ENCODE measurements around the gene STMN3.
A peak's percentile ranks its signal among the peaks of the same experiment; 100 is the strongest.
"Not testable (repeated sequence)": the region's sequence is repeated elsewhere in the genome, so short reads cannot be mapped to it uniquely, and the experiment has no call there.

STMN3 gene

DNA sequence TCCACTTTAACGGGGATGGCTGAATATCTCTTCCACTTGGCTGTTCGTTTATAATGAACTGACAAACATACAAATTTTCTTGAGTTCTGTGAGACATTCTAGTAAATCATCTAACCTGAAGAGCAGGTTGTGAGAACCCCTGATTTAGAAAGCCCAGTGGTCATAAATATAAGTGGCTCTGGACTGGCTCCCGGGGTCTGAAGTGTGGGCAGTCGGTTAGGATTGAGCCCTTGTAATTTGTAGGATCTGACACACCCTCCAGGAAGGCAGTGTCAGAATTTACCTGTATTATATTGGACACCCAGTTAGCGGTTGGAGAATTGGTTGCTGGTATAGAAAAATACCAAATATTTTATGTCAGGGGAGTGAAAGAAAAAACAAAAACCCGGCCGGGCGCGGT, 19.5 kb downstream of the STMN3 start:
- Histone ChIP-seq H3K36me3 (ENCODE audit: control insufficient read depth, low read depth, low read length) (no peaks in the 10 kb centered on the region), H3K27me3 (ENCODE audit: control insufficient read depth, insufficient read depth, low read length) (no peaks in the 10 kb centered on the region), H3K4me3 (ENCODE audit: low read length) (no peak overlapping the region), H3K9ac (ENCODE audit: low read length) (no peak overlapping the region), H3K9me3 (ENCODE audit: control insufficient read depth, low read depth, low read length) (no peaks in the 10 kb centered on the region), H3K27ac (ENCODE audit: low read length) (no peak overlapping the region), H3K4me1 (ENCODE audit: control insufficient read depth, low read depth, low read length) (no peaks in the 10 kb centered on the region)

DNA sequence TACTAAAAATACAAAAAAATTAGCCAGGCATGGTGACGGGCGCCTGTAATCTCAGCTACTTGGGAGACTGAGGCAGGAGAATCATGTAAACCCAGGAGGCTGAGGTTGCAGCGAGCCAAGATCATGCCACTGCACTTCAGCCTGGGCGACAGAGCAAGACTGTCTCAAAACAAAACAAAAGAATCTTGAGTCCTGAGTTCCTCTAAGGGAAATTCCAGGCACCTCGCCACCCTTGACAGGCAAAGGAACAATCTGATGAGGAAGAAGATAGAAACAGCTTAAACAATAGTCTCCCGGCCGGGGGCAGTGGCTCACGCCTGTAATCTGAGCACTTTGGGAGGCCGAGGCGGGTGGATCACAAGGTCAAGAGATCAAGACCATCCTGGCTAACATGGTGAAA, 21.8 kb downstream of the STMN3 start:
- not testable (repeated sequence) for H3K36me3 ChIP-seq (ENCODE audit: control insufficient read depth, low read depth, low read length); H3K9me3 ChIP-seq (ENCODE audit: control insufficient read depth, low read depth, low read length); H3K4me3 ChIP-seq (ENCODE audit: low read length); H3K27me3 ChIP-seq (ENCODE audit: control insufficient read depth, insufficient read depth, low read length); H3K9ac ChIP-seq (ENCODE audit: low read length); H3K4me1 ChIP-seq (ENCODE audit: control insufficient read depth, low read depth, low read length); H3K27ac ChIP-seq (ENCODE audit: low read length)

DNA sequence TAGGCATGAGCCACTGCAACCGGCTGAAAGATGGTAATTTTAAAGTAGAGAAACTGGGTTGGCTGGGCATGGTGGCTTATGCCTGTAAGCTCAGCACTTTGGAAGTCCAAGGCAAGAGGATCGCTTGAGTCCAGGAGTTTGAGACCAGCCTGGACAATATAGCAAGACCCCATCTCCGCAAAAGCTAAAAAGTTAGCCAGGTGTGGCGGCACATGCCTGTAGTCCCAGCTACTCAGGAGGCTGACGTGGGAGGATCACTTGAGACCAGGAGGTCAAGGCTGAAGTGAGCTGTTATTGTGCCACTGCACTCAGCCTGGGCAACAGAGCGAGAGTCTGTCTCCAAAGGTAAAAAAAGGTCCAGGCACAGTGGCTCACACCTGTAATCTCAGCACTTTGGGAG, 22.3 kb downstream of the STMN3 start:
- not testable (repeated sequence) for H3K4me3 ChIP-seq (ENCODE audit: low read length); H3K27ac ChIP-seq (ENCODE audit: low read length); H3K9ac ChIP-seq (ENCODE audit: low read length); H3K27me3 ChIP-seq (ENCODE audit: control insufficient read depth, insufficient read depth, low read length); H3K4me1 ChIP-seq (ENCODE audit: control insufficient read depth, low read depth, low read length); H3K36me3 ChIP-seq (ENCODE audit: control insufficient read depth, low read depth, low read length); H3K9me3 ChIP-seq (ENCODE audit: control insufficient read depth, low read depth, low read length)

DNA sequence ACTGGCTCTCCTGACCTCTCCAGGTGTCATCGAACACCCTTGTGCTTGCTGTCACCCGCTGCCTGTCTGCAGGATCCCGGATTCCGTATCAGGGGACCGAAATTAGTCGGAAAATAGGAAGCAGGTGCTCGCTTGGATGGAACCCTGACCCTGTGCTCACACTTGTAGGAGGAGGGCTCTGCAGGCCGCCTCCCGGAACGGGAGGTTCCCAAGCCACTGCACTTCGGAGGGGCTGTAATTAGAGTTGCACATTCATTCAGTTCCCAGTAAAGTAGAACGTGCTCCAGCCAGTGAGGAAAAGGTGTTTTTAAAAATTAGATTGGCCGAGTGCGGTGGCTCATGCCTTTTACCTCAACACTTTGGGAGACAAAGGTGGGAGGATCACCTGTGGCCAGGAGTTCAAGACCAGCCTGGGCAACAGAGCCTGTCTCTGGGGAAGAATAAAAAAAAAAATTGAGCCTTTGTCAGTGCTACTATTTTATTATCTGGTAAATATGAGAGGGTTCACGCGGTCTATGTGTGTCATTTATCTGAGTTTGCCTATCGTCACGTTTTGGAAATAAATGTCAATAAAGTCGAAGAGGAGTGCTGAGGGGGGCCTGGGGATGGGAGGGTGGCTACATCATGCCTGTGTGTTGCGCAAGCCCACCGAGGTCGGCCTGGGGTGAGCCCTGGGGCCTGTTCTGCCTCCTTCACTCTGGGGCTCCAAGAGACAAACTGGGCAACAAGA, 24.8 kb downstream of the STMN3 start:
- H3K4me3 ChIP-seq (ENCODE audit: low read length), result no peak overlapping the region
- H3K27ac ChIP-seq (ENCODE audit: low read length), result no peak overlapping the region
- no peaks in the 10 kb centered on the region for H3K36me3 ChIP-seq (ENCODE audit: control insufficient read depth, low read depth, low read length)
- H3K9ac ChIP-seq (ENCODE audit: low read length), result no peak overlapping the region
- no peaks in the 10 kb centered on the region for H3K9me3 ChIP-seq (ENCODE audit: control insufficient read depth, low read depth, low read length)
- no peaks in the 10 kb centered on the region for H3K27me3 ChIP-seq (ENCODE audit: control insufficient read depth, insufficient read depth, low read length)
- no peaks in the 10 kb centered on the region for H3K4me1 ChIP-seq (ENCODE audit: control insufficient read depth, low read depth, low read length)

DNA sequence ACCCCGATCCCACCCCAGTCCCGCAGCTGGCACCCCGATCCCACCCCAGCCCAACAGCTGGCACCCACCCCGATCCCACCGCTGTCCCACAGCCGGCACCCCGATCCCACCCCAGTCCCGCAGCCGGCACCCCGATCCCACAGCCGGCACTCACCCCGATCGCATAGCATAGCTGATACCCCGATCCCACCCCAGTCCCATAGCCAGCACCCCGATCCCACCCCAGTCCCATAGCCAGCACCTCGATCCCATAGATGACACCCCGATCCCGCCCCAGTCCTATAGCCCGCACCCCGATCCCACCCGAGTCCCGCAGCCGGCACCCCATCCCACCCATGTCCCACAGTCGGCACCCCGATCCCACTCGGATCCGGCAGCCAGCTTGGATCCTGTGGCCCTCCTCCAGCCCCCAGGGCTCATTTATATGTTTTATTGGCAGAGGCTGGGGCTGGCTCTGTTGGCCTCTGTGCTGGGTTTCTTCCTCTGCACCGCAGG, 25.4 kb downstream of the STMN3 start:
- Histone ChIP-seq H3K9ac (ENCODE audit: low read length) (no peak overlapping the region), H3K27ac (ENCODE audit: low read length) (no peak overlapping the region)

DNA sequence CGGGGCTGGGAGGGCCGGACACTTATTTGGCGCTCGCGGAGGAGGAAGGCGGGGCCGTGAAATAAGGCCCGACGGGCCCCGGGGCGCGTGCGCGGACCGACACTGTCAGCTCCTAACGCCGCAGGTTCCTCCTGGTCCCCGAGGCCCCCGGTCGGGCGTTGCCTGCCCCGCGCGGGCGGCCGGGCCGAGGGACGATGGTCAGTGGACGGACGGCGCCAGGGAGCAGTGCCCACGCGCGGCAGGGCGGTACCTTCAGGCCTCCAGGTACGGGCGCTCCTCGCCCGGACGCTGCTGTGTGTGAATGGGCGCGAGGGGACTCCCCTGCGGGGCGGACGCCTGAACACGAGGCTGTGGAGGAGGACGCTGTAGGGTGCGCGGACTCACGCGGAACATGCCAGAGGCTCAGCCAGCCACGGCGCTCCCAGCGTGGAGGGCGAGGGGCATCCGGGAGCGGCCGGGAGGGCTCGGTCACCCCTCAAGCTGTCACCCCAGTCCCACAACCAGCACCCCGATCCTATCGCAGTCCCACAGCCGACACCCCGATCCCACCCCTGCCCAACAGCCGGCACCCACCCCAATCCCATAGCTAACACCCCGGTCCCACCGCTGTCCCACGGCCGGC, 26.0 kb downstream of the STMN3 start:
- peak overlapping the region; percentile 63 for H3K9ac ChIP-seq (ENCODE audit: low read length)
- no peaks in the 10 kb centered on the region for H3K9me3 ChIP-seq (ENCODE audit: control insufficient read depth, low read depth, low read length)
- H3K27ac ChIP-seq (ENCODE audit: low read length), result no peak overlapping the region
- no peaks in the 10 kb centered on the region for H3K27me3 ChIP-seq (ENCODE audit: control insufficient read depth, insufficient read depth, low read length)
- no peaks in the 10 kb centered on the region for H3K4me1 ChIP-seq (ENCODE audit: control insufficient read depth, low read depth, low read length)
- peak overlapping the region; percentile 83 for H3K4me3 ChIP-seq (ENCODE audit: low read length)
- H3K36me3 ChIP-seq (ENCODE audit: control insufficient read depth, low read depth, low read length), result no peaks in the 10 kb centered on the region

More for the DNA sequence above, 25.4 kb downstream of the STMN3 start:
- Histone ChIP-seq H3K27me3 (ENCODE audit: control insufficient read depth, insufficient read depth, low read length) (no peaks in the 10 kb centered on the region), H3K4me1 (ENCODE audit: control insufficient read depth, low read depth, low read length) (no peaks in the 10 kb centered on the region), H3K4me3 (ENCODE audit: low read length) (peak overlapping the region; percentile 83), H3K36me3 (ENCODE audit: control insufficient read depth, low read depth, low read length) (no peaks in the 10 kb centered on the region), H3K9me3 (ENCODE audit: control insufficient read depth, low read depth, low read length) (no peaks in the 10 kb centered on the region)

DNA sequence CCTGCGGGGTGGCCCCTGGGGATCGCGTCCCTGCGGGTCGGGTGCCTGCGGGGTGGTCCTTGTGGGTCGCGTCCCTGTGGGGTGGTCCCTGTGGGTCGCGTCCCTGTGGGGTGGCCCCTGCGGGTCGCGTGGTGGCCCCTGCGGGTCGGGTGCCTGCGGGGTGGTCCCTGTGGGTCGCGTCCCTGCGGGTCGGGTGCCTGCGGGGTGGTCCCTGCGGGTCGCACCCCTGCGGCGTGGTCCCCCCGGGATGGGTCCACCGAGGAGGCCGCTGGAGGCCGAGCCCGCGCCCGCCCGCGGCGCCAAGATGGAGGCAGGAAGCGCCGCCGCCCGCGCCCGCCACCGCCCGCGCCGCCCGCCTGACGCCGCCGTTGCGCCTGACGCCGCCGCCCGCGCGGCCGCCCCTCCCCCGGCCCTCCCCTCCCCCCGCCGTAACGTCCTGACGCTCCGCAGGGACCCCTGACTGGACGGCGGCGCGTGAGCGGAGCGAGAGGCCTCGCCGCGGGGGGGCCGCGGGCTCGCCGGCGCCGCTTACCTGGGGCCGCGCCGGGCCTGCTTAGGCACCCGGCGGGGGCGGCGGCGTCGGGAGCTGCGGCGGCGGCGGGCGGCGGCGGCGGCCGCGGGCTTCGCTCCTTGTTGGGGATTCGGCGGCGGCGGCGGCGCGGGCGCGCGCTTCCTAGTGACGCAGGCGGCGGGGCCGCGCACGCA, 26.6 kb downstream of the STMN3 start, which contains the start of gene GMEB2:
GMEB2 (minus strand) TSS at position 678 of the 705 bp plus-strand sequence. CDS start 7,704 bp downstream, outside the sequence.
- H3K4me3 ChIP-seq (ENCODE audit: low read length), result peak within 1 kb of the TSS; percentile 83
- H3K4me1 ChIP-seq (ENCODE audit: control insufficient read depth, low read depth, low read length), result no peaks in the 10 kb centered on the region
- H3K9me3 ChIP-seq (ENCODE audit: control insufficient read depth, low read depth, low read length), result no peaks in the 10 kb centered on the region
- no peaks in the 10 kb centered on the region for H3K27me3 ChIP-seq (ENCODE audit: control insufficient read depth, insufficient read depth, low read length)
- peak within 1 kb of the TSS; percentile 90 for H3K9ac ChIP-seq (ENCODE audit: low read length)
- peak within 1 kb of the TSS; percentile 56 for H3K27ac ChIP-seq (ENCODE audit: low read length)
- H3K36me3 ChIP-seq (ENCODE audit: control insufficient read depth, low read depth, low read length), result no peaks in the 10 kb centered on the region

DNA sequence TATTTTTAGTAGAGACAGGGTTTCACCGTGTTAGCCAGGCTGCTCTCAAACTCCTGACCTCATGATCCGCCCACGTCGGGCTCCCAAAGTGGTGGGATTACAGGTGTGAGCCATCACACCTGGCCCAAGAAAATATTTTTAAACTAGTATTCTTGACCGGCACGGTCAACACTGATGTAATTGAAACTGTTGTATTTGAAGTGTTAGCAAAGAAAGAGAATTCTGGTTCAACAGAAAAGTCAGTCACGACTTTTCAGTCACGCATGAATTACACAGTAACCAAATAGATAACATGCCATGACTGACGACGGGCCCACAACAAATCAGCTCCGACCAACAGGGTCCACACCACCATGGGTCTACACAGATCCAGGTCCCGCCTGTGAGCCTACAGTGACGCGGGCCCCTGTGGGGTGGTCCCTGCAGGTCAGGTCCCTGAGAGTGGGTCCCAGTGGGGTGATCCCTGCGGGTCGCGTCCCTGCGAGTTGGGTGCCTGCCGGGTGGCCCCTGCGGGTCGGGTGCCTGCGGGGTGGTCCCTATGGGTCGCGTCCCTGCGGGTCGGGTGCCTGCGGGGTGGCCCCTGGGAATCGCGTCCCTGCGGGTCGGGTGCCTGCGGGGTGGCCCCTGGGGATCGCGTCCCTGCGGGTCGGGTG, 27.3 kb downstream of the STMN3 start:
- peak overlapping the region; percentile 56 for H3K27ac ChIP-seq (ENCODE audit: low read length)
- peak overlapping the region; percentile 74 for H3K4me3 ChIP-seq (ENCODE audit: low read length)
- H3K9me3 ChIP-seq (ENCODE audit: control insufficient read depth, low read depth, low read length), result no peaks in the 10 kb centered on the region
- H3K9ac ChIP-seq (ENCODE audit: low read length), result peak overlapping the region; percentile 90
- H3K4me1 ChIP-seq (ENCODE audit: control insufficient read depth, low read depth, low read length), result no peaks in the 10 kb centered on the region
- no peaks in the 10 kb centered on the region for H3K36me3 ChIP-seq (ENCODE audit: control insufficient read depth, low read depth, low read length)
- H3K27me3 ChIP-seq (ENCODE audit: control insufficient read depth, insufficient read depth, low read length), result no peaks in the 10 kb centered on the region

DNA sequence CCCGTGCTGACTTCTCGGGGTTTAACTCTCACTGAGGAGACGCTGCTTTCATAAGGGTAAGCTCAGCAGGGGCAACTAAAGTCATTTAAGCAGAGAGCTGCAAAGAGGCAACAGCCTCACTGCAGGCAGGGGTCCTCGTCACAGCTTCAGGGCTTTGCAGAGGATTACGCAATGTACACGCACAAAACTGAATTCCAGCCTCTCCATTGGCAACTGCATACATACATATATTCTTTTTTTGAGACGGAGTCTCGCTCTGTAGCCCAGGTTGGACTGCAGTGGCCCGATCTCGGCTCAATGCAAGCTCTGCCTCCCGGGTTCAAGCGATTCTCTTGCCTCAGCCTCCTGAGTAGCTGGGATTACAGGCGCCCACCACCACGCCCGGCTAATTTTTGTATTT, 28.7 kb downstream of the STMN3 start:
- Histone ChIP-seq H3K4me1 (ENCODE audit: control insufficient read depth, low read depth, low read length) (no peaks in the 10 kb centered on the region), H3K27me3 (ENCODE audit: control insufficient read depth, insufficient read depth, low read length) (no peaks in the 10 kb centered on the region), H3K9me3 (ENCODE audit: control insufficient read depth, low read depth, low read length) (no peaks in the 10 kb centered on the region), H3K4me3 (ENCODE audit: low read length) (no peak overlapping the region), H3K9ac (ENCODE audit: low read length) (no peak overlapping the region), H3K27ac (ENCODE audit: low read length) (no peak overlapping the region), H3K36me3 (ENCODE audit: control insufficient read depth, low read depth, low read length) (no peaks in the 10 kb centered on the region)

DNA sequence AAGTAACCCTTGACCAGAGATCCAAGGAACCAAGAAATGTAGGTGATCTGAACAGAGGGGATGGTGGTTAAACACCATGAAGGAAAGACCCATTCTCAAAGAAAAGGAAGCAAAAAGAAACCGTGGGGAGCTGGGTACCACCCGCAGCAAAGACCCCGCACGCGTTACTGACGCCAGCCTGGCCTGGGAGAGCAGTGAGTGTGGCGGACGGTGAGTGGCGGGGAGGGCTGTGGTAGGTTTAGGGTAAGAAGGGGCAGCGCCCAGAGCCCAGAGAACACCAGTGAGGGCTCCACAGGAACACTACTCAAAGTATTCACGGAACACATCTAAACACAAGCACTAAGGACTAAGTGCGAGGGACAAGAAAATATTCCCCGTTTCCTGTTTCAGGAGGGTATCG, 30.5 kb downstream of the STMN3 start:
- no peak overlapping the region for H3K4me3 ChIP-seq (ENCODE audit: low read length)
- H3K27ac ChIP-seq (ENCODE audit: low read length), result no peak overlapping the region
- no peaks in the 10 kb centered on the region for H3K9me3 ChIP-seq (ENCODE audit: control insufficient read depth, low read depth, low read length)
- no peaks in the 10 kb centered on the region for H3K4me1 ChIP-seq (ENCODE audit: control insufficient read depth, low read depth, low read length)
- no peaks in the 10 kb centered on the region for H3K36me3 ChIP-seq (ENCODE audit: control insufficient read depth, low read depth, low read length)
- no peaks in the 10 kb centered on the region for H3K27me3 ChIP-seq (ENCODE audit: control insufficient read depth, insufficient read depth, low read length)
- no peak overlapping the region for H3K9ac ChIP-seq (ENCODE audit: low read length)

DNA sequence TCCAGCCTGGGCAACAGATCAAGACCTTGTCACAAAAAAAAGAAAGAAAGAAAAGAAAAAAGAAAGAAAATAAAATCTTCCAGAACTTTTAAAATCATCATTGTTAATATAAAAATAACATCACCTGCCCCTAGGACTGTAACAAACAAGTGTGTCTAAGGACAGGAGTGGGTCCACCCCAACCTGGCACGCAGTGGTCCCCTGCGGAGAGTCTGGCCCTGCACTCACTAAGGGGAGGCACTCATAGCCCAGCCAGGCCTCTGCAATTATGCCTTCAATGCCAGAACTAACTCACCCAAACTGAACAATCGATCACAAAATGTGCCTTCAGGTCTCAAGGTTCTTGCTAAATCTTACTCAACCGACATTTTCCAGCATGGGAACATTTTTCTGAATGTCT, 31.1 kb downstream of the STMN3 start:
- Histone ChIP-seq H3K27me3 (ENCODE audit: control insufficient read depth, insufficient read depth, low read length) (no peaks in the 10 kb centered on the region), H3K27ac (ENCODE audit: low read length) (no peak overlapping the region), H3K4me3 (ENCODE audit: low read length) (no peak overlapping the region), H3K9me3 (ENCODE audit: control insufficient read depth, low read depth, low read length) (no peaks in the 10 kb centered on the region), H3K9ac (ENCODE audit: low read length) (no peak overlapping the region), H3K36me3 (ENCODE audit: control insufficient read depth, low read depth, low read length) (peaks cover under 1% of the 10 kb centered on the region), H3K4me1 (ENCODE audit: control insufficient read depth, low read depth, low read length) (no peaks in the 10 kb centered on the region)
